NB4 (cell line): ENCODE measurements around the gene ITGB1.
A peak's percentile ranks its signal among the peaks of the same experiment; 100 is the strongest.

Experiments
- DNase-seq: peaks from one replicate; pipeline ENCODE4 v3.0.0; 2010; ENCODE audit warnings: low read depth
- H3K4me3 ChIP-seq: one replicate; pipeline ENCODE4 v1.5.1; 2011; ENCODE audit warnings: mild to moderate bottlenecking, low read depth, low read length, moderate library complexity
- CTCF ChIP-seq: IDR thresholded peaks from one replicate; pipeline ENCODE4 v1.5.1; 2012; ENCODE audit warnings: low read depth, low read length
- MAX ChIP-seq: IDR thresholded peaks from 2 replicates; pipeline ENCODE4 v1.6.1; 2011; ENCODE audit warnings: low read depth, low read length
- MYC ChIP-seq: IDR thresholded peaks from 2 replicates; pipeline ENCODE4 v1.6.1; 2011; ENCODE audit warnings: low read depth, low read length
- POLR2A ChIP-seq: IDR thresholded peaks from 2 replicates; pipeline ENCODE4 v1.6.1; 2011; ENCODE audit warnings: mild to moderate bottlenecking; ENCODE audit not compliant: insufficient read length; ENCODE audit errors: extremely low read depth

Gene ITGB1

GRCh38 chr10:32959006-32959920 lies 1.2 kb upstream of the ITGB1 start:
- peak; percentile 23 for DNase-seq
- TF ChIP-seq MAX: no peak
- no peak for TF ChIP-seq MYC
- TF ChIP-seq CTCF: no peak
- TF ChIP-seq POLR2A: no peak
- peak overlapping the region; percentile 81 for H3K4me3 ChIP-seq

GRCh38 chr10:32957341-32958084 lies 517 bp downstream of the ITGB1 start:
- TF ChIP-seq POLR2A (no peak), CTCF (no peak), MAX (no peak), MYC (no peak)
- peak; percentile 64 for DNase-seq
- peak overlapping the region; percentile 82 for H3K4me3 ChIP-seq

- TF ChIP-seq CTCF (no peak), POLR2A (no peak), MAX (no peak), MYC (no peak)
- no peak for DNase-seq
- peak overlapping the region; percentile 82 for H3K4me3 ChIP-seq
Measured at GRCh38 chr10:32956365-32957197, 1.4 kb downstream of the ITGB1 start.

GRCh38 chr10:32955790-32956189 lies 2.2 kb downstream of the ITGB1 start:
- TF ChIP-seq CTCF: no peak
- no peak for TF ChIP-seq MAX
- peak overlapping the region; percentile 82 for H3K4me3 ChIP-seq
- DNase-seq: no peak

GRCh38 chr10:32955299-32955772 lies 2.7 kb downstream of the ITGB1 start:
- TF ChIP-seq MAX: no peak
- no peak for TF ChIP-seq POLR2A
- no peak for TF ChIP-seq CTCF
- no peak for TF ChIP-seq MYC
- H3K4me3 ChIP-seq: peak overlapping the region; percentile 11

More at GRCh38 chr10:32955299-32955772, 2.7 kb downstream of the ITGB1 start:
- DNase-seq: no peak
